Spleen (tissue), 7 donors: Measurements from ENCODE around the gene CEP162.

Source experiments
- CTCF ChIP-seq, 11 experiments: fragments of 200-600 bp in 7 of 11; fragments of 450-650 bp in 4 of 11; sonication (generic) in 4 of 11; IDR thresholded peaks in 8 of 11; conservative IDR thresholded peaks in 3 of 11; 1 replicate in 7 of 11; 2 replicates in 4 of 11; pipeline versions ENCODE4 v1.4.0 to v1.8.0; 2016 to 2021; ENCODE audit warnings: antibody characterized with exemption in 11 of 11, inconsistent platforms in 4 of 11, mild to moderate bottlenecking in 1 of 11
- POLR2A ChIP-seq, 3 donors: fragments of 450-650 bp; IDR thresholded peaks; one replicate each; pipeline ENCODE4 v1.5.1; 2017; ENCODE audit warnings: antibody characterized with exemption in 3 of 3, mild to moderate bottlenecking in 1 of 3
- POLR2AphosphoS5 ChIP-seq, 3 donors: sonication (generic); formaldehyde crosslinking; IDR thresholded peaks; one replicate each; pipeline ENCODE4 v1.5.1; 2017; ENCODE audit warnings: antibody characterized with exemption in 3 of 3
- donor health status: DM: no; HTN: no; CAD: no; lungs with moderate emphysema.
- donor health status: DM: no; HTN: no; CAD: no.
- donor health status: DM: no; HTN: no; CAD: no.

GRCh38 chr6:84136364-84137050 lies 90.9 kb downstream of the CEP162 start:
- TF ChIP-seq POLR2AphosphoS5 (IDR thresholded peaks at IDR 0.05) (no peak), POLR2A (IDR thresholded peaks at IDR 0.05) (no peak), CTCF (IDR thresholded peaks at IDR 0.05 in 8 of 11, conservative IDR thresholded peaks at IDR 0.05 in 3 of 11) (no peak)
